ENCODE results near the gene NT5M. TPM values are rescaled to one million over a fixed set of nuclear protein-coding genes. Genes with fewer than 3 reads are reported as not detected.

Gene NT5M
- total RNA-seq, 1 experiment from 2014 or later = 10.8 TPM

- peaks cover 2% of the 10 kb centered on the region for H3K4me1 Mint-ChIP-seq
- H3K4me3 Mint-ChIP-seq = no peak overlapping the region
Observed at GRCh38 chr17:17358060-17358751, 55.0 kb downstream of the NT5M start.

More at GRCh38 chr17:17358060-17358751, 55.0 kb downstream of the NT5M start:
- ChIA-PET POLR2A (no interaction called here), CTCF (interaction anchor here (5.9 kb wide), 1 partner anchor 138 kb away, joined by 71 read pairs; the partner anchor contains the start of gene RASD1)
- no peak for TF ChIP-seq CBFB (CRISPR knock-in tag; IDR thresholded peaks at IDR 0.05; ENCODE audit: low read depth)
- no peak for TF ChIP-seq ZNF423 (CRISPR knock-in tag; IDR thresholded peaks at IDR 0.05)
- no peak for TF ChIP-seq AFF4 (CRISPR knock-in tag; IDR thresholded peaks at IDR 0.05; ENCODE audit: borderline replicate concordance)
- TF ChIP-seq ZMAT4 (CRISPR knock-in tag; IDR thresholded peaks at IDR 0.05) = no peak
- no peak for TF ChIP-seq ARID4B (CRISPR knock-in tag; IDR thresholded peaks at IDR 0.05; ENCODE audit: borderline replicate concordance)
- no peak for TF ChIP-seq ZNF219 (CRISPR knock-in tag; IDR thresholded peaks at IDR 0.05; ENCODE audit: borderline replicate concordance)
- TF ChIP-seq GABPB1 (CRISPR knock-in tag; IDR thresholded peaks at IDR 0.05) = no peak
- TF ChIP-seq ZNF232 (CRISPR knock-in tag; IDR thresholded peaks at IDR 0.05) = no peak
- no peak for TF ChIP-seq SP1 (CRISPR knock-in tag; conservative IDR thresholded peaks at IDR 0.05)
- no peak for TF ChIP-seq ATF3 (CRISPR knock-in tag; conservative IDR thresholded peaks at IDR 0.05)
- TF ChIP-seq PRRX2 (CRISPR knock-in tag; IDR thresholded peaks at IDR 0.05) = no peak
- no peak for TF ChIP-seq ZNF317 (CRISPR knock-in tag; IDR thresholded peaks at IDR 0.05; ENCODE audit: borderline replicate concordance, low read depth)
- no peak for TF ChIP-seq NFATC4 (CRISPR knock-in tag; IDR thresholded peaks at IDR 0.05)
- no peak for TF ChIP-seq ZBTB21 (CRISPR knock-in tag; IDR thresholded peaks at IDR 0.05; ENCODE audit: borderline replicate concordance)
- H3K9me3 Mint-ChIP-seq = peaks cover 22% of the 10 kb centered on the region
- ATAC-seq = no peak
- H3K27me3 Mint-ChIP-seq (ENCODE audit: low read depth) = peaks cover 4% of the 10 kb centered on the region
- H3K36me3 Mint-ChIP-seq = peaks cover 3% of the 10 kb centered on the region; the same call in 1 of the 2 replicates
- DNase-seq (ENCODE audit: low spot score) = no peak
- no peak overlapping the region for H3K27ac Mint-ChIP-seq
